Measurements from ENCODE around the gene INHA. TPM values are rescaled to one million over a fixed set of nuclear protein-coding genes. Genes with fewer than 3 reads are reported as not detected.

Gene INHA
- total RNA-seq, 1 donor from 2014 or later, result 0.43 TPM

DNA sequence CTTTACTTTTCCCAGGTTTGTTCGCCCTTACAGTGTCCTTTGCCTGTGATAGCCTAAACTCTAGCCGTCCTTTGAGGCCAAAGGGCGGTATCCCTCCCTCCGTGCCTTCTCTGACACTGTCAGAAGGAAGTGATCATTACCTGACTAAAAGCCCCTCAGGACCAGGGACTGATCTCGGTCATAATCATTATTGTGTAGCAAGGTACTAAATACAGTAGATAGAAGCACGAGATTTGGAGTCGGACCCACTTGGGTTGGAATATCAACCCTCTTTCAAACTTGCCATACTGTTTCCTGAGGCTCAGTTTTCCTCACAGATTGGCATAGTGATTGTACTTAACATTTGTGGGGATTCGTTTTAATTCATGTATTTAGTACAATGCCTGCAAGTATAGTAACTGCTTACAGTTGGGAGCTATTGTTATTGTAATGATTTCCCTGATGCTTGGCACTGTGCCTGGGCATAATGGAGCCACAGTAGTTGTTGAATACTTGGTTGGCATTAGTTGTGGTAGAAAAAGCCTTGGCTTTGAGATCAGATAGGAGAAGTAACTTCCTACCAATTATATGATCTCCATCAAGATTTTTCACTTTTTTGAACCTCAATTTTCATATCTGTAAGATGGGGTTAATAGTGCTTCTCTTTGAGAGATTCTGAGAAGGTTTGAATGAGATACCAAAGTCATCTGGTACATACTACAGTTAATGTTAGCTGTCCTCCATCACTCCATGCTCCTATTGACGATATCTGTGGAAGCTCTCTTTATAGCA lies 26.4 kb downstream of the INHA start:
- intact Hi-C loops (cut with DNase I), result no loop called here
- no peak for ATAC-seq
- Histone ChIP-seq H3K4me1 (peaks cover 10% of the 10 kb centered on the region), H3K27ac (peak overlapping the region; percentile 93), H3K27me3 (no peaks in the 10 kb centered on the region), H3K36me3 (peaks cover 22% of the 10 kb centered on the region), H3K9me3 (no peaks in the 10 kb centered on the region), H3K4me3 (peak overlapping the region; percentile 73)
- TF ChIP-seq, protein P1, sequence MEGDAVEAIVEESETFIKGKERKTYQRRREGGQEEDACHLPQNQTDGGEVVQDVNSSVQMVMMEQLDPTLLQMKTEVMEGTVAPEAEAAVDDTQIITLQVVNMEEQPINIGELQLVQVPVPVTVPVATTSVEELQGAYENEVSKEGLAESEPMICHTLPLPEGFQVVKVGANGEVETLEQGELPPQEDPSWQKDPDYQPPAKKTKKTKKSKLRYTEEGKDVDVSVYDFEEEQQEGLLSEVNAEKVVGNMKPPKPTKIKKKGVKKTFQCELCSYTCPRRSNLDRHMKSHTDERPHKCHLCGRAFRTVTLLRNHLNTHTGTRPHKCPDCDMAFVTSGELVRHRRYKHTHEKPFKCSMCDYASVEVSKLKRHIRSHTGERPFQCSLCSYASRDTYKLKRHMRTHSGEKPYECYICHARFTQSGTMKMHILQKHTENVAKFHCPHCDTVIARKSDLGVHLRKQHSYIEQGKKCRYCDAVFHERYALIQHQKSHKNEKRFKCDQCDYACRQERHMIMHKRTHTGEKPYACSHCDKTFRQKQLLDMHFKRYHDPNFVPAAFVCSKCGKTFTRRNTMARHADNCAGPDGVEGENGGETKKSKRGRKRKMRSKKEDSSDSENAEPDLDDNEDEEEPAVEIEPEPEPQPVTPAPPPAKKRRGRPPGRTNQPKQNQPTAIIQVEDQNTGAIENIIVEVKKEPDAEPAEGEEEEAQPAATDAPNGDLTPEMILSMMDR (IDR thresholded peaks at IDR 0.05), result no peak
- DNase-seq, result no peak

DNA sequence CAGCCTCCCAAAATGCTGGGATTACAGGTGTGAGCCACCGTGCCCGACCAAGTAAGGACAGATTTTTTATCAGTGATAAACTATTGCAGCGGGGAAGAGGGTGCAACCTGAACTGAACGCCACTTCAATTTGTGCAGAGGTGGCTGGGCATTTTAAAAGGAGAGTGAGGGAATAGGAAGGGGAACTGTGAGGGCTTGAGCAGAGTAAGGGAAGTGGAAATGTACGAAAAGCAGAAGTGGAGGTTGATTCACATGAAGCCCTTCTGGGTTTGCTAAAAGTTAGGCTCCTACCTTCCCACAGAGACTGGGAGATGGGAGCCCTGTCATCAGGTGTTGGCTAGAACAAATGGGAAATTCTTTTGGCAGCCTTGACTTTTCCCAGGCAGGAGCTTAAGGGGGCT lies 31.7 kb downstream of the INHA start:
- intact Hi-C loops (cut with DNase I), result no loop called here
- H3K4me1 ChIP-seq, result peaks cover 4% of the 10 kb centered on the region
- TF ChIP-seq, protein P1 (IDR thresholded peaks at IDR 0.05), result no peak
- H3K27me3 ChIP-seq, result no peaks in the 10 kb centered on the region
- H3K36me3 ChIP-seq, result peaks cover 52% of the 10 kb centered on the region
- H3K4me3 ChIP-seq, result no peak overlapping the region
- no peak overlapping the region for H3K27ac ChIP-seq
- no peaks in the 10 kb centered on the region for H3K9me3 ChIP-seq
- DNase-seq (no peak), ATAC-seq (peak; percentile 70)

DNA sequence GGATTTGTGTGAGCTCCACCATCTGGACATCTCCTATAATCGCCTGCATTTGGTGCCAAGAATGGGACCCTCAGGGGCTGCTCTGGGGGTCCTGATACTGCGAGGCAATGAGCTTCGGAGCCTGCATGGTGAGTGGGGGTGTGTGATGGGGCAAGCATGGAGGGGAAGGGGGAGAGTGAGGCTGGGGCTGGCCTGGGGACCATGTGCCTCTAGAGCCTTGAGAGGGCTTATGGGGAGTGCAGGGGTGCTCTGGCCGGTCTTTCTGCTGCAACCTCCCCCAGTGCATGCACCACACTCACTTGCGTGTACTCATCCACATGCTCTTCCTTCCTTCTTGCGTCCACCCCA lies 33.5 kb downstream of the INHA start:
- intact Hi-C loops (cut with DNase I), result no loop called here
- no peak overlapping the region for H3K4me3 ChIP-seq
- H3K27me3 ChIP-seq, result no peaks in the 10 kb centered on the region
- TF ChIP-seq, protein P1 (IDR thresholded peaks at IDR 0.05), result no peak
- peaks cover 60% of the 10 kb centered on the region for H3K36me3 ChIP-seq
- no peak overlapping the region for H3K27ac ChIP-seq
- ATAC-seq (no peak), DNase-seq (no peak)
- no peaks in the 10 kb centered on the region for H3K9me3 ChIP-seq
- no peaks in the 10 kb centered on the region for H3K4me1 ChIP-seq

DNA sequence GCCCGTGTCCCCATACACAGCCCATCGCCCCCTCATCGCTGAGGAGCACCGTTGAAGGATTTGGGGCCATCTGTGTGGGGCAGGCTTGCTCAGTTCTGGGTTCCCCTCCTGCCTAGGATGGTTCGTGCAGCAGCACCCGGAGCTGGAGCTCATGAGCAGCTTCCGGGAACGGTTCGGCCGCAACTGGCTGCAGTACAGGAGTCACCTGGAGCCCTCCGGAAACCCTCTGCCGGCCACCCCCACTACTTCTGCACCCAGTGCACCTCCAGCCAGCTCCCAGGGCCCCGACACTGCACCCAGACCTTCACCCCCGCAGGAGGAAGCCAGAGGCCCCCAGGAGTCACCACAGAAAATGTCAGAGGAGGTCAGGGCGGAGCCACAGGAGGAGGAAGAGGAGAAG lies 35.8 kb downstream of the INHA start:
- intact Hi-C loops (cut with DNase I), result no loop called here
- H3K4me1 ChIP-seq, result no peaks in the 10 kb centered on the region
- H3K9me3 ChIP-seq, result no peaks in the 10 kb centered on the region
- DNase-seq, result no peak
- ATAC-seq, result no peak
- H3K4me3 ChIP-seq, result no peak overlapping the region
- TF ChIP-seq, protein P1 (IDR thresholded peaks at IDR 0.05), result no peak
- H3K27me3 ChIP-seq, result no peaks in the 10 kb centered on the region
- H3K36me3 ChIP-seq, result peaks cover 42% of the 10 kb centered on the region
- H3K27ac ChIP-seq, result no peak overlapping the region

DNA sequence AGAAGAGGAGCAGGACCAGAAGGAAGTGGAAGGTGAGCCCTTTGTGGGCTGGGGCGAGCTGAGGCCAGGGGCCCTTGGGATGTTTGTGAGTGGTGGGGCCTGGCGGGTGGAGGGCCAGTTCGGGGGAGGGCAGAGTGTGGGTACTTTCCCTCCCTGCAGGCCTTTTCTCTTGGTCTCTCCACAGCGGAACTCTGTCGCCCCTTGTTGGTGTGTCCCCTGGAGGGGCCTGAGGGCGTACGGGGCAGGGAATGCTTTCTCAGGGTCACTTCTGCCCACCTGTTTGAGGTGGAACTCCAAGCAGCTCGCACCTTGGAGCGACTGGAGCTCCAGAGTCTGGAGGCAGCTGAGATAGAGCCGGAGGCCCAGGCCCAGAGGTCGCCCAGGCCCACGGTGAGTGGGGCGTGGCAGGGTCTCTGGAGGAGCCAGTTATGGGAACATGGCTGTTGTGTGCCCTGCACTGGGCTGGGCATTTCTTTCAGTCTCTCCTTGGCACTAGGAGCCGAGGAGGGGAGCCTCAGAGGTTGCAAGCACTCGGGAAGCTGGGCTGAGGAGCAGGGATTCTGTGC lies 36.4 kb downstream of the INHA start:
- H3K4me1 ChIP-seq, result no peaks in the 10 kb centered on the region
- no peak overlapping the region for H3K27ac ChIP-seq
- H3K27me3 ChIP-seq, result no peaks in the 10 kb centered on the region
- no peak overlapping the region for H3K4me3 ChIP-seq
- no peak for ATAC-seq
- intact Hi-C loops (cut with DNase I), result no loop called here
- no peaks in the 10 kb centered on the region for H3K9me3 ChIP-seq
- no peak for DNase-seq
- TF ChIP-seq, protein P1 (IDR thresholded peaks at IDR 0.05), result no peak
- H3K36me3 ChIP-seq, result peaks cover 38% of the 10 kb centered on the region
